Measurements from ENCODE around the gene GFOD2.

GFOD2 gene

DNA sequence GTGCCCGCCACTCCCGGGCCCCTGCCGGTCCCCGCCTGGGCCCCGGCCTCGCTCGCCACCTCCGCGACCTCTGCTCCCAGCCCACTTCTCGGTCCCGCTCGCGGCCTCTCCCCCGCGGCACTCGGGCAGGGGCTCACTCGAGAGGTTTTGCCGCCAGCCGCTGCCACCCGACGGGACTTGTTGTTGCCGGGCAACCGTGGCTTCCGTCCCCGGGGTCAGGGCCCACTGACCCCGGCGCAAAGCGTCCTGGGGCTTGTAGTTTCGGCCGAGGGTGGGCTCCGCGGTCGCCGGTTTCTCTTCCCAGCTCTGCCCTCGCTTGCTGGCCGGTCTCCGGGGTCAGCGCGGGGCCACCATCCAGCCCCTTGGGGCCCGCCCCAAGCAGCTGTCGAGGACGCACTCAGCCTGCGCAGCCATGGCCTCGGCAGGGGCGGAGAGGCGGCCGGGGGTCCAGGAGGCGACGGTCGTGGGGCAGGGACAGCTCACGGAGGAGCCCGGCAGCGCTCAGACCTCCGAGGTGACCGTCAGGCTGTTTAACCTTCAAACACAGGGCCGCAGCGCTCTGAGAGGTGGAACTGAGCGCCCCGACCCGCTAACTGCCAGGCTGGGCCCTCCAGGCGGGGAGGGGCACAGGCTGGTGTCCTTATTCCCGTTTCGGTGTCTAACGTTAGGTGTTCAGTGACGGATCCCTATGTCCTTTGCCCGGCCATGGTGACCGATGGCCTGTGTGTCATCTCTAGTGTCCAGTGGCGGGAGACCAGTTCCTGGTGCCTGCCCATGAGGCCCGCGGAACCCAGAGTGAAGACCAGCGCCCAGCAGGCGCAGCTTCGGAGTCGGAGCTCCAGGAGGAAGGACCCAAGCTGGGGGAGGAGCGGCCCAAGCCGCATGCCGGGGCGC, 52.3 kb downstream of the GFOD2 start, which contains the start of the genes C16orf86 and ENKD1:
C16orf86 (plus strand) TSS at position 256 of the 894 bp plus-strand sequence; CDS start at position 413, 157 bp downstream.
ENKD1 (minus strand) TSS at position 192 of the 894 bp plus-strand sequence. CDS start 308 bp downstream, outside the sequence.
- Mint-ChIP-seq H3K4me3 (peak within 1 kb of the TSS; percentile 97 to 100), H3K36me3 (peaks cover 7 to 14% of the 10 kb centered on the region in 2 donors), H3K4me1 (peaks cover 38 to 50% of the 10 kb centered on the region in 2 donors), H3K9me3 (no peaks in the 10 kb centered on the region), H3K27me3 (no peaks in the 10 kb centered on the region), H3K27ac (peak within 1 kb of the TSS; percentile 97)
- peak; percentile 68 to 81 for ATAC-seq (replicated peaks)
- DNase-seq: peak; percentile 69

DNA sequence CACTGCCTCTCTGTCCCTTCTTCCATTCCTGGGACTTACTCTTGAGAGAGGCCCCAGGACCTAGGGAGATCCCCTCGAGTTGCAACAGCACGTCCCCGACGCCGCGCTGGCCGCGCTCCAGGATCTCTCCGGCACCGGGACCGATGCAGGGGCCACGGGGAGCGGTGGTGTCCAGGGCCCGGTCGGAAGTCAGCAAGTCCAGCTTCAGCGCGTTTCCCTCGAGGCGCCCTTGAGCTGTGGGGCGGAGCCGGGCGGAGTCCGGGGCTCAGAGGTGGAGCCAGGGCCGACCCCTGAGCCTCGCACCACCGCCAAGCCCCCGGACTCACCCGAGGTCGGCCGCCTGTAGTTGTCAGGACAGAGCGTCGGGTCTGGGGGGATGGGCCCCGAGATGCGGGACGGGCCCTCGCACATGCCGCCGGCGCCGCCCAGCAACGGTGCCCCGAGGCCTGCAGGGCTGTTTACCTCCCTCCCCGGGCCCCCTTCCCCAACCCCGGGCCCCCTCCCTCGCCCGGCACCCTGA, 53.0 kb downstream of the GFOD2 start:
- ATAC-seq (replicated peaks): peak; percentile 8 to 11
- Mint-ChIP-seq H3K9me3 (no peaks in the 10 kb centered on the region), H3K27me3 (no peaks in the 10 kb centered on the region), H3K36me3 (peaks cover 7 to 14% of the 10 kb centered on the region in 2 donors), H3K4me1 (peaks cover 42 to 57% of the 10 kb centered on the region in 2 donors), H3K4me3 (peak overlapping the region; percentile 80 to 100), H3K27ac (no peak overlapping the region)
- no peak for DNase-seq

DNA sequence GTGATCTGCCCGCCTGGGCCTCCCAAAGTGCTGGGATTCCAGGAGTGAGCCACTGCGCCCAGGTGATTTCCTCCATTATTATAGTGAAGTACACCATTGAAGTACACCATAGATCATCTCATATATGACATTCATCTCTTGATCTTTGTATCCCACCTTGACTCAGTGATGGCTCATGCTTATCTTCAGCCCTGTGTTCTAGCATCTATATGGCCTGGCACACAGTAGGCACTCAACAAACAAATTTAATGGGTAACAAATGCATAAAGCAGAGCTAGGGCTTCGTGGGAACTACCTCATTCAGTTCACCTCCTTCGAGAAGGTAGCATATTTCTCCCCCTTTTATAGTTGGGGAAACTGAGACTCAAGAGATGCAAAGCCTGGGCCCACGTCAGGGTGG, 53.5 kb downstream of the GFOD2 start:
- H3K27ac Mint-ChIP-seq: peak overlapping the region; percentile 10
- peaks cover 42 to 57% of the 10 kb centered on the region in 2 donors for H3K4me1 Mint-ChIP-seq
- no peak for DNase-seq
- ATAC-seq (replicated peaks): no peak
- H3K27me3 Mint-ChIP-seq: no peaks in the 10 kb centered on the region
- peaks cover 7 to 14% of the 10 kb centered on the region in 2 donors for H3K36me3 Mint-ChIP-seq
- no peaks in the 10 kb centered on the region for H3K9me3 Mint-ChIP-seq
- H3K4me3 Mint-ChIP-seq: peak overlapping the region; percentile 80 to 82

DNA sequence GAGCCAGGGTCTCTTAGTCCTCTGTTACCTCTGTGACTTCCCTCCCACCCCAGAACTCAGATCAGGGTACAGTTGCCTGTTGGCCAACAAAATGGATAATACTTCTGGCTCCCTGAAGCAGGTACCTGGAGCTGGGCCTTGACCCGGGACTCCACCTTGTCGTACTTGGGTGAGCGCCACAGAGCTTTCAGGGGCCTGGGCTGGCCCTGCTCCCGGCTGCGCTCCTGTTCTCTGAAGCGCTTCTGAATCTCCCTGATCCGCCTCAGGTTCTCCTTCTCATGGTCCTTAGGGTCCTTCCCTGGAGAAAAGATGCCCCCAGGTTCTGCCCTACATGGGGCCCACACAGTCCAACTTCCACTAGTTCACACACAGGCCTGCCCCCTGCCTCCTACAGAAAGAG, 54.2 kb downstream of the GFOD2 start:
- H3K36me3 Mint-ChIP-seq: peaks cover 7 to 15% of the 10 kb centered on the region in 2 donors
- no peak for ATAC-seq (replicated peaks)

DNA sequence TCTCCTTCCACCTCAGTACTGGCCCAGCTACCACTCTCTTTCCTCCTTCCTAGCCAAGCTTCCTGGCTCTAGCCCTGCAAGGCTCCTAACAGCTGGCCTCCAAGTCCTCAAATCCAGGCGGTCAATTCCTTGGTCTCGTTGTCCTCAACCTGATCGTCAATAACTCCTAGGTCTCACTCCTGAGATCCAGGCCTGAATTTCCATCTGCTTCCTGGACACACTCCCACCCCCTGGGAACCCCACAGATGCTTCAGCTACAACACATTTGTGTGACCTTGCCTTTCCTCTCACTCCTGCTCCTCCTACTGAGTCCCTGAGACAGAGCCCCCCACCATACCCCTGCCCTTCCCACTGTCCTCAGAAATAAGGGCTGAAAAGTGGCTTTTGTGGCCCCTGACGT, 54.9 kb downstream of the GFOD2 start:
- peaks cover 10 to 19% of the 10 kb centered on the region in 2 donors for H3K36me3 Mint-ChIP-seq
- peaks cover 40 to 54% of the 10 kb centered on the region in 2 donors for H3K4me1 Mint-ChIP-seq
- ATAC-seq (replicated peaks) (no peak), DNase-seq (no peak)
- H3K27ac Mint-ChIP-seq: no peak overlapping the region
- no peak overlapping the region for H3K4me3 Mint-ChIP-seq
- no peaks in the 10 kb centered on the region for H3K27me3 Mint-ChIP-seq
- H3K9me3 Mint-ChIP-seq: no peaks in the 10 kb centered on the region

More for the DNA sequence above, 54.2 kb downstream of the GFOD2 start:
- Mint-ChIP-seq H3K4me1 (peaks cover 40 to 55% of the 10 kb centered on the region in 2 donors), H3K27ac (no peak overlapping the region), H3K4me3 (no peak overlapping the region), H3K9me3 (no peaks in the 10 kb centered on the region), H3K27me3 (no peaks in the 10 kb centered on the region)
- DNase-seq: no peak

DNA sequence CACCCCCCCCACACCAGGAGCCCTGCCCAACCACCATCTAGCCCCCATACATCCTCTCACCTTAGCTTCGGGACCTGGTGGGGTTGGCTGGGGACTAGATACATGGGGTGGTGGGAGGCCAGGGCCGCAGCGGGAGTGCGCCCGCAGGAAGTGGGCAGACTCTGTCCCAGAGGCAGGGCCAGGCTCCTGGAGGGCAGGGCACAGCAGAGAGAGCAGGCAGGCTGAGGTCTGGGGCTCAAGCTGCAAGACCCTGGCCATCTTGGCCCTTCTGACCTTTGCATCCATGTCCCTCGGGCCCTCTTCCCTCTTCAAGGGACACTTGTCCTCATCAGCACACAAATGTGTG, 55.3 kb downstream of the GFOD2 start:
- Mint-ChIP-seq H3K9me3 (no peaks in the 10 kb centered on the region), H3K4me3 (no peak overlapping the region), H3K36me3 (peaks cover 10 to 19% of the 10 kb centered on the region in 2 donors), H3K4me1 (peaks cover 40 to 54% of the 10 kb centered on the region in 2 donors), H3K27ac (no peak overlapping the region), H3K27me3 (no peaks in the 10 kb centered on the region)
- DNase-seq (no peak), ATAC-seq (replicated peaks) (no peak)

DNA sequence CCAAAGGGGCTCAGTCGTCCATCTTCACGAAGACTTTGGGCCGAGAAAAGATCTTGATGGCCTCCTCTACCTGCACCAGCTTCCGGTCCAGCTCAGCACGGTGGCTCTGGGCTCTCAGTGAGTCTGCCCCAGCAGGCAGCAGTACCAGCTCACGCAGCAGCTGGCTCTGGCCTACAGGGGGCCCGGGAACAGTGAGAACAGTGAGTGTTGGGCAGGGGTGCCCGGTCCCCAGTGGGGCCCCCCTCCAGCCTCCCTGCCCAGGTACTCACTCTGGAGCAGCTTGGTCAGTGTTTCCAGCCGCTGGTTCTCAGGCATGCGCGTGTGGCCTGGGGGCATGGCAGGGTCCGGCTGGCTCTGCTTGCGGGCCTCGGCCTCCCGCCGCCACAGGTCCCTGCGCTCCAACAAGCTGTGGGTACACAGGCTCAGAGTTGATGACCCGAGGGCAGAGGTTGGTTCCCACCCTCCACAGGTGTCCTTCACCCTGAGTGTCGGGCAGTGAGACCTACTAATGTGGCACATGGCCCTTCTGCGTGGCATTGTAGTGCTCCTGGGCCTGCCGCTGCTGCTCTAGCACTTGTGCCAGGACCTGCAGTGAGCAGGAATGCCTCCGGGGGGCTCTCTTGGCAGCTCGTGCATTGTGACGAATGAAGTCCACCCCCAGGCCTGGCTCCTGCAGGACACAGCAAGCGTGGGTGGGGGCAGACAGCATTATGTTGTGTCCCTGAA, 55.8 kb downstream of the GFOD2 start:
- peaks cover 10 to 19% of the 10 kb centered on the region in 2 donors for H3K36me3 Mint-ChIP-seq
- ATAC-seq (replicated peaks): no peak
- H3K27me3 Mint-ChIP-seq: no peaks in the 10 kb centered on the region
- no peak for DNase-seq
- H3K27ac Mint-ChIP-seq: no peak overlapping the region
- peaks cover 38 to 54% of the 10 kb centered on the region in 2 donors for H3K4me1 Mint-ChIP-seq
- no peaks in the 10 kb centered on the region for H3K9me3 Mint-ChIP-seq
- H3K4me3 Mint-ChIP-seq: no peak overlapping the region

DNA sequence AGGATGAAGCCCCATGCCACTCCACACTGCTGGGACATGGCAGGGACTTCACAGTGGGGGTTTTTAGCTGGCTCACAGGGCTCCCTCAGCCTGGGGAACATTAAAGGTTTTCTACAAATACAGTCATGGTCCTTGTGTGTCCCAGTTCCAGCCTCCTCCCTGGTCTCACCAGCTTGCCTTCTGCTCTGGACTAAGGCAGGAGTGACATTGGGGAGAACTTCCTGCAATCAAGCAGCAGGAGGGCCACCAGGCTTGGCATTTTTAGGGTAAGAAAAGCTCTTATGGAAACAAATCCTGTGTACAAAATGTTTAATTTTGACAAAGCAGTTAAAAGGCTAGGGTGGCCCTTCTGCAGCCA, 56.5 kb downstream of the GFOD2 start:
- no peak overlapping the region for H3K4me3 Mint-ChIP-seq
- no peak for DNase-seq
- no peak overlapping the region for H3K27ac Mint-ChIP-seq
- H3K9me3 Mint-ChIP-seq: no peaks in the 10 kb centered on the region
- peaks cover 13 to 23% of the 10 kb centered on the region in 2 donors for H3K36me3 Mint-ChIP-seq
- no peaks in the 10 kb centered on the region for H3K27me3 Mint-ChIP-seq
- H3K4me1 Mint-ChIP-seq: peaks cover 36 to 54% of the 10 kb centered on the region in 2 donors
- no peak for ATAC-seq (replicated peaks)

DNA sequence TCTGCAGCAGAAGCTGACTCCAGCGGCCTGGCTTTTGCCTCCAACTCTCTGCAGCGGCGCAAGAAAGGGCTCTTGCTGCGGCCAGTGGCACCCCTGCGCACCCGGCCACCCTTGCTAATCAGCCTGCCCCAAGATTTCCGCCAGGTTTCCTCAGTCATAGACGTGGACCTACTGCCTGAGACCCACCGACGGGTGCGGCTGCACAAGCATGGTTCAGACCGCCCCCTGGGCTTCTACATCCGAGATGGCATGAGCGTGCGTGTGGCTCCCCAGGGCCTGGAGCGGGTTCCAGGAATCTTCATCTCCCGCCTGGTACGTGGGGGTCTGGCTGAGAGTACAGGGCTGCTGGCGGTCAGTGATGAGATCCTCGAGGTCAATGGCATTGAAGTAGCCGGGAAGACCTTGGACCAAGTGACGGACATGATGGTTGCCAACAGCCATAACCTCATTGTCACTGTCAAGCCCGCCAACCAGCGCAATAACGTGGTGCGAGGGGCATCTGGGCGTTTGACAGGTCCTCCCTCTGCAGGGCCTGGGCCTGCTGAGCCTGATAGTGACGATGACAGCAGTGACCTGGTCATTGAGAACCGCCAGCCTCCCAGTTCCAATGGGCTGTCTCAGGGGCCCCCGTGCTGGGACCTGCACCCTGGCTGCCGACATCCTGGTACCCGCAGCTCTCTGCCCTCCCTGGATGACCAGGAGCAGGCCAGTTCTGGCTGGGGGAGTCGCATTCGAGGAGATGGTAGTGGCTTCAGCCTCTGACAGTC, 57.0 kb downstream of the GFOD2 start:
- Mint-ChIP-seq H3K4me3 (peak overlapping the region; percentile 87 to 99), H3K27me3 (no peaks in the 10 kb centered on the region), H3K36me3 (peaks cover 13 to 23% of the 10 kb centered on the region in 2 donors), H3K4me1 (peaks cover 31 to 53% of the 10 kb centered on the region in 2 donors), H3K9me3 (no peaks in the 10 kb centered on the region), H3K27ac (peak overlapping the region; percentile 83)
- DNase-seq (no peak), ATAC-seq (replicated peaks) (no peak)

DNA sequence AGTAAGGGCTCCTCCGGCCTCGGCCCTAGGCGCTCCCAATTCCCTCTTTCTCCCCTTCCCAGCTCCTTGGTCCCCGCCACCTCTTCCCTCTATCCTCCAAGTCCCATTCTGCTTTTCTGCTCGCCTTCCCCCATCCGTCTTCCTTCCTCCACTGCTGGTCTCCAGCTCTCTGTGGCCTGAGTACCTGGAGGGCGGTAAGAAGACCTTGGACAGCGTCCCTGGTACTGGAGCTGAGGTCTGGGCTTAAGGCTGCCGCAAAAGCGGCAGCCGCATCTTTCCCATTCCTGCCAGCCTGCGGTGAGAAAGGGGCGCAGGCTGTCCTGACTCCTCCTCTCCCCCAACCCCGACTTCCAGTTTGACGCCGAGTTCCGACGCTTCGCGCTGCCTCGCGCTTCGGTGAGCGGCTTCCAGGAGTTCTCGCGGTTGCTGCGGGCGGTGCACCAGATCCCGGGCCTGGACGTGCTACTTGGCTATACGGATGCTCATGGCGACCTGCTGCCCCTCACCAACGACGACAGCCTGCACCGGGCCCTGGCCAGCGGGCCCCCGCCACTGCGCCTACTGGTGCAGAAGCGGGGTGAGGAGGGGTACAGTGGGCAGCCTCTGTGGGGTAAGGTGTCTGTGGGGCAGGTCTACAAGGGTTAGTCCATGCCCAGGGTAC, 57.9 kb downstream of the GFOD2 start:
- peak in 1 of 2 donors; percentile 5 for ATAC-seq (replicated peaks)

DNA sequence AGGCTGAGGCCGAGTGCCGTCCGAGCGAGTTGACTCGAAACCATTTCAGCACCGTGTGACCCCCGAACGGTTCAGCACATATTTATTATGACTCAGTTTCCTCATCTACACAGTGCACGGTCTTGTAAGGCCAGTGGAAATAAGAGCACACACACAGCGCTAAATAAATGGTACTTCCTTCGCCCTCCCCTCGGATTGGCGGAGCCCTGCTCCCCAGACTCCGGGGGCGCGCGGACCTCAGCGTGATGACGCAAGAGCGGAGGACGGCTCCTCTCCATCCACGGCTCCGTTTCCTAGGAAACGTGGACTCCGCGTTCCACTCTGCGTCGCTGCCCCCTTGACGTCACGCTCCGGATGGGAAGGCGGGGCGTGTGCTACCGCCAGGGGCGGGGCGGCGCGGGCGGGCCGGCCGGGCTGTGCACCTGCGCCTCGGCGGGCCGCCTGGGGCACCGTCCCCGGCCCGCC, 58.5 kb downstream of the GFOD2 start, which contains the start of gene PARD6A:
PARD6A (plus strand) TSS at position 397 of the 465 bp plus-strand sequence. CDS start 79 bp downstream, outside the sequence.
- Mint-ChIP-seq H3K4me1 (peaks cover 28 to 46% of the 10 kb centered on the region in 2 donors), H3K27me3 (no peaks in the 10 kb centered on the region)
- peak; percentile 86 to 90 for ATAC-seq (replicated peaks)

More for the DNA sequence above, 57.9 kb downstream of the GFOD2 start:
- Mint-ChIP-seq H3K4me3 (peak overlapping the region; percentile 87 to 99), H3K9me3 (no peaks in the 10 kb centered on the region), H3K27me3 (no peaks in the 10 kb centered on the region), H3K27ac (peak overlapping the region; percentile 83), H3K4me1 (peaks cover 28 to 45% of the 10 kb centered on the region in 2 donors), H3K36me3 (peaks cover 15 to 23% of the 10 kb centered on the region in 2 donors)
- DNase-seq: no peak

DNA sequence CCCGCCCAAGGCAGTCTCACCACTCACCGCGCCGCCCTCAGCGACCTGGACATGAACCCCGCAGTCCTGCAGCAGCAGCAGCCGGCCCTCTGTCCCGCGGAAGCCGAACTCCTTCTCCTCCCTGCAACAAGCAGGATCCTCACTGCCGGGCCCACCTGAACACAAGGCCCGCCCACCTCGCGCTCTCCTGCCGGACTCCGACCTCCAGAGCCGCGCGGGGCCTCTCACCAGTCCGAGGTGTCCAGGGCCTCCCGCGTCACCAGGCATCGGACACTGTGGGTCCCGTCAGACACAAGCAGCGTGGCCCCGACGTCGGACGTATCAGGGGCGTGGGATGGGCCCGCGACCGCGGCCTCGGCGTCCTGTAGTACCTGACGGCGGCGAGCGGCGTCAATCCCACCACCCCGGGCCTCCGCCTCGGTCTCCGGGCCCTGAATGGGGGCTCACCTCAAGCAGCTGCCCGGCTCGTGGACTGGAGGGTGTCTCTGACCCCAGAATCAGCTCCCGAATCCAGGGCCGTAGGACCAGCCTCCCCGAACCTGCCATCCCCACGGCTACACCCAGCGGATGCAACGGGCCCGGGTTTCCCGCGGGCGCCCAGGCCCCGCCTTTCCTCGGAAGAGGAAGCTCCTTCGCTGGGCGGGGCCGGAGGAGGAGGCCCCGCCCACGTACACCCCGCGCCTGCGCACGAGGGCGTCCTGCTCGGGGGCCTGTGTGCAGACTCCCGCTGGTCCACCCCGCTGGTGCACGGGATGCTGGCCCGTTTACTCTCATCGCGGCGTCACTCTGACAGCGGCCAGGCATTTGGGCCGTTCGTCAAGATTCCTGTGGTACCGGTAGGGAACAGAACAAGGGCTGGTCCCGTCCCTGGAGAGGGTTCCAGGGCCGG, 59.2 kb downstream of the GFOD2 start, which contains the start of gene ACD:
ACD (minus strand) TSS at position 586 of the 889 bp plus-strand sequence; CDS start at position 546, 40 bp downstream.
- Mint-ChIP-seq H3K27ac (peak within 1 kb of the TSS; percentile 97), H3K9me3 (no peaks in the 10 kb centered on the region), H3K4me1 (peaks cover 26 to 50% of the 10 kb centered on the region in 2 donors), H3K4me3 (peak within 1 kb of the TSS; percentile 87 to 99), H3K27me3 (no peaks in the 10 kb centered on the region), H3K36me3 (peaks cover 22 to 27% of the 10 kb centered on the region in 2 donors)
- peak; percentile 89 for DNase-seq
- ATAC-seq (replicated peaks): peak; percentile 70 to 72

More for the DNA sequence above, 58.5 kb downstream of the GFOD2 start, which contains the start of gene PARD6A:
- Mint-ChIP-seq H3K4me3 (peak within 1 kb of the TSS; percentile 87 to 99), H3K9me3 (no peaks in the 10 kb centered on the region), H3K27ac (peak within 1 kb of the TSS; percentile 97), H3K36me3 (peaks cover 17 to 27% of the 10 kb centered on the region in 2 donors)
- peak; percentile 95 for DNase-seq
